OCI-LY1 (cell line): ENCODE data around the gene OTOG.

Source experiments
- H2AFZ ChIP-seq: fragments of 200-600 bp; sonication (generic), shearing (Covaris generic); 2 replicates; pipeline ENCODE4 v1.6.0; 2014; ENCODE audit warnings: antibody characterized with exemption, mild to moderate bottlenecking, low read length
- H3F3A ChIP-seq: fragments of 200-600 bp; sonication (generic), shearing (Covaris generic); 2 replicates; pipeline ENCODE4 v1.6.0; 2014; ENCODE audit warnings: mild to moderate bottlenecking, antibody characterized with exemption, low read length, moderate library complexity; ENCODE audit not compliant: insufficient read depth
- H3K27ac ChIP-seq: fragments of 200-600 bp; sonication (generic); 2 replicates; pipeline ENCODE4 v1.5.1; 2014; ENCODE audit warnings: low read length, mixed run types, mild to moderate bottlenecking, low read depth; ENCODE audit not compliant: poor library complexity, severe bottlenecking
- H3K27me3 ChIP-seq: fragments of 200-600 bp; sonication (generic); 2 replicates; pipeline ENCODE4 v1.6.0; 2014; ENCODE audit warnings: antibody characterized with exemption, mild to moderate bottlenecking, low read length, moderate library complexity; ENCODE audit not compliant: insufficient read depth
- H3K36me3 ChIP-seq: fragments of 200-600 bp; sonication (generic); 2 replicates; pipeline ENCODE4 v1.6.1; 2014; ENCODE audit warnings: mild to moderate bottlenecking, antibody characterized with exemption, low read length, moderate library complexity, mixed read lengths; ENCODE audit not compliant: insufficient read depth
- H3K4me1 ChIP-seq: fragments of 200-600 bp; sonication (generic); 2 replicates; pipeline ENCODE4 v1.5.1; 2014; ENCODE audit warnings: mild to moderate bottlenecking, low read length, moderate library complexity; ENCODE audit not compliant: insufficient read depth, severe bottlenecking
- H3K4me2 ChIP-seq: fragments of 200-600 bp; sonication (generic), shearing (Covaris generic); 2 replicates; pipeline ENCODE4 v1.6.1; 2014; ENCODE audit warnings: low read length
- H3K4me3 ChIP-seq: fragments of 200-600 bp; sonication (generic); 2 replicates; pipeline ENCODE4 v1.5.1; 2014; ENCODE audit warnings: low read length, low read depth, mild to moderate bottlenecking, mixed read lengths; ENCODE audit not compliant: poor library complexity, severe bottlenecking
- H3K79me2 ChIP-seq: fragments of 200-600 bp; shearing (Covaris generic); 2 replicates; pipeline ENCODE4 v1.6.1; 2016; ENCODE audit warnings: mixed run types, low read length, mixed read lengths; ENCODE audit not compliant: insufficient read depth
- H3K9ac ChIP-seq: fragments of 200-600 bp; sonication (generic), shearing (Covaris generic); 2 replicates; pipeline ENCODE4 v1.6.1; 2014; ENCODE audit warnings: mild to moderate bottlenecking, low read length, mixed read lengths
- H3K9me2 ChIP-seq: fragments of 200-600 bp; sonication (generic), shearing (Covaris generic); 2 replicates; pipeline ENCODE4 v1.6.1; 2014; ENCODE audit warnings: low read depth, mild to moderate bottlenecking, low read length, mixed read lengths
- H3K9me3 ChIP-seq: fragments of 200-600 bp; shearing (Covaris generic); 2 replicates; pipeline ENCODE4 v1.6.1; 2014; ENCODE audit warnings: low read length, mixed read lengths
- H4K20me1 ChIP-seq: fragments of 200-600 bp; sonication (generic), shearing (Covaris generic); 2 replicates; pipeline ENCODE4 v1.6.0; 2016; ENCODE audit warnings: mild to moderate bottlenecking, low read length; ENCODE audit not compliant: insufficient read depth
- CTCF ChIP-seq: fragments of 200-600 bp; sonication (generic), shearing (Covaris generic); IDR thresholded peaks from 2 replicates; pipeline ENCODE4 v1.5.1; 2017; ENCODE audit warnings: mild to moderate bottlenecking, antibody characterized with exemption, low read length, moderate library complexity, mixed read lengths
- EZH2 ChIP-seq: fragments of 200-600 bp; sonication (generic), shearing (Covaris generic); IDR thresholded peaks from 2 replicates; pipeline ENCODE4 v1.8.0; 2017; ENCODE audit warnings: borderline replicate concordance, mixed run types, mild to moderate bottlenecking, antibody characterized with exemption, low read length, moderate library complexity, mixed read lengths

OTOG gene

GRCh38 chr11:17526931-17527627 is 20.0 kb upstream of the OTOG start:
- no peaks in the 10 kb centered on the region for H3K79me2 ChIP-seq
- H3K36me3 ChIP-seq: no peaks in the 10 kb centered on the region

GRCh38 chr11:17527628-17527995 is 19.4 kb upstream of the OTOG start:
- H3K9me2 ChIP-seq: no peaks in the 10 kb centered on the region
- H3K4me2 ChIP-seq: no peak overlapping the region
- no peaks in the 10 kb centered on the region for H3K9me3 ChIP-seq
- no peaks in the 10 kb centered on the region for H3K36me3 ChIP-seq
- no peaks in the 10 kb centered on the region for H4K20me1 ChIP-seq
- H3K27ac ChIP-seq: no peak overlapping the region
- no peaks in the 10 kb centered on the region for H3F3A ChIP-seq
- H3K79me2 ChIP-seq: no peaks in the 10 kb centered on the region
- H3K4me3 ChIP-seq: no peak overlapping the region
- TF ChIP-seq CTCF (no peak), EZH2 (no peak)
- H3K4me1 ChIP-seq: no peaks in the 10 kb centered on the region
- no peak overlapping the region for H3K9ac ChIP-seq
- no peak overlapping the region for H2AFZ ChIP-seq
- peaks cover 8% of the 10 kb centered on the region for H3K27me3 ChIP-seq

More at GRCh38 chr11:17526931-17527627, 20.0 kb upstream of the OTOG start:
- H2AFZ ChIP-seq: no peak overlapping the region
- H3K27me3 ChIP-seq: peaks cover 8% of the 10 kb centered on the region
- no peak overlapping the region for H3K9ac ChIP-seq
- no peaks in the 10 kb centered on the region for H4K20me1 ChIP-seq
- no peaks in the 10 kb centered on the region for H3K9me3 ChIP-seq
- no peaks in the 10 kb centered on the region for H3F3A ChIP-seq
- no peak overlapping the region for H3K4me3 ChIP-seq
- TF ChIP-seq CTCF (no peak), EZH2 (no peak)
- H3K9me2 ChIP-seq: no peaks in the 10 kb centered on the region
- no peaks in the 10 kb centered on the region for H3K4me1 ChIP-seq
- H3K4me2 ChIP-seq: no peak overlapping the region
- no peak overlapping the region for H3K27ac ChIP-seq

GRCh38 chr11:17528181-17528691 is 18.8 kb upstream of the OTOG start:
- peak; percentile 89 for TF ChIP-seq CTCF
- no peak for TF ChIP-seq EZH2
- Histone ChIP-seq H3K9me2 (no peaks in the 10 kb centered on the region), H3K4me1 (no peaks in the 10 kb centered on the region), H3K9ac (no peak overlapping the region), H3K4me3 (no peak overlapping the region), H3K36me3 (no peaks in the 10 kb centered on the region), H3K27ac (no peak overlapping the region), H2AFZ (no peak overlapping the region), H3F3A (no peaks in the 10 kb centered on the region), H4K20me1 (no peaks in the 10 kb centered on the region), H3K27me3 (peaks cover 8% of the 10 kb centered on the region), H3K79me2 (no peaks in the 10 kb centered on the region), H3K4me2 (no peak overlapping the region), H3K9me3 (no peaks in the 10 kb centered on the region)
